H54 (cell line): ENCODE measurements around the gene PTPRD.

Source experiments
- DNase-seq: peaks from one replicate; pipeline ENCODE4 v3.0.0; 2011; ENCODE audit warnings: low spot score, mixed read lengths; ENCODE audit not compliant: insufficient read length
- FAIRE-seq: peaks from 3 replicates; lab custom pipeline; 2011; peaks lifted over from hg19 to GRCh38; lab: Jason Lieb, UNC
- POLR2A ChIP-seq: IDR thresholded peaks from 2 replicates; pipeline ENCODE4 v1.6.1; 2011; ENCODE audit warnings: low read depth, mild to moderate bottlenecking, low read length

Gene PTPRD

DNA sequence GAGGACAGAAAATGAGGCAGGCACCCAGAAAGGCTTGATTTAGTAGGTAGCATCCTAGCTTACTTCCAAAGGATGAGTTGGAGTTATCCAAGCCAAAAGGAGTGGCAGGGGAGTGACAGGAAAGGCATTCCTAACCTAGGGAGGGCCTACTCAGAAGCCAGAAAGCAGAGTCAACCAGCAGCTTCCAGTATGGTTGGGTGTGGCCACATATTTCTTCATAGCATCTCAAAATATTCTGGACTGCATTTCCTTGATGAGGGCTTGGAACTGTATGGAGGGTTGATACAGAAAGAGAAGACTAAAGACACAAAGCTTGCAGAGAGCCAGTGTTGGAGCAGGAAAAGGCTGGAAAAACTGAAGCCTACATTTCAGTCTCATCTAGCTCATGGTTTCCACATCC lies 2156.5 kb downstream of the PTPRD start:
- FAIRE-seq, result no peak
- no peak for DNase-seq
- TF ChIP-seq POLR2A, result no peak

DNA sequence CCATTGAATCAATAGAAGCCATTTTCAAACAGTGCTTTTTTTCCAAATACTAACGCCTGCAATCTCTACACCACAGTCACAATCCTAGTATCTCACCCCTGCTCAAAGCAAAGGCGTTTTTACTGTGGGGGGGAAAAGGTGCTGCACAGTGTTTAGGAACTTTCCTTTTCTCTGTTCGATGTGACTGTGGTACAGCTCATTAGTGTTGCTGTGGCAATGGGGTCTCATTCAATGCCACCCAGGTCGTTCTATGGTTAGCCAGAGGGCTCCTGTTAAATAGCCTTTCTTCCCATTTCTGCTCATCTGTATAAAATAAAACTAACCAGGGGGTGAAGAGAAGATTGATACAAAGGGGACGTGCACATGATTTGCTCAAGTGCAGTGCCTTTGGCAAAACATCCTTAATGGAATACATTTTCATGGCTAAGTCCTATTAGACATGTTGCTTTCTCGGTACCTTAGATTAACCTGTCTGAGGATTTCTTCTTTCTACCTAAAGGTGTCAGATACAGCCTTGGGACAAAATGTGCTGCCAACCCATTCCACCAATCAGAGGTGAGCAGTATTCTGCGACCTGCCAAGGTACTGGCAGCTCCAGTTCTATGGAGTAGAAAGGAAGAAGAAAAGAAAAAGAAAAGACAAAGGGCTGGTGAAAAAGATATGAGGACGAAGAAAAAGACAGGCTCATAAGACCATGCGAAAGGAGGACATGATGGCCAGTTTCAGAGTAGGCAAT lies 2161.8 kb downstream of the PTPRD start:
- no peak for TF ChIP-seq POLR2A
- FAIRE-seq (no peak), DNase-seq (no peak)

- TF ChIP-seq POLR2A, result no peak
- FAIRE-seq (no peak), DNase-seq (no peak)
These were observed 2164.6 kb downstream of the PTPRD start for GRCh38 chr9:8448226-8448625.

DNA sequence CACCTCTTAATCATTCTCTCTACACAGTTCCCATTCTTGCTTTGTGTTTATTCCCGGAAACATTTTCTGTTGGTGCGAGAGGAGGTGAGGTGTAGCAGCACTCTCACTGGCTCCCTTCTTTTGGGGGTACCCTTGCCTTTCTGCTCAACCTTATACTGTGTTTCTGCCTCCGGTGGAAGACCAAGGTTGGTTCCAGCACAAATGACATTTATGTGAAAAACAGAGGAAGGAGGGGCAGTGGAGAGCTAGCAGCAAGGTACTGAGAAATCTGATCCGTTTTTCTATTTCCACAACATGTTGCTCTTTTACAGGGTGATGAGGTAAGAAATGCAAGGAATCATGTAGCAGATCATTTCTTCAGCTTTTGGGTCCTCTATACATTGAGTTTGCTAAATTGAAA lies 2165.2 kb downstream of the PTPRD start:
- no peak for TF ChIP-seq POLR2A
- FAIRE-seq, result no peak
- DNase-seq, result no peak

GRCh38 chr9:8437876-8438275 lies 2174.9 kb downstream of the PTPRD start:
- DNase-seq, result no peak
- no peak for FAIRE-seq
- no peak for TF ChIP-seq POLR2A

GRCh38 chr9:8437259-8437658 lies 2175.5 kb downstream of the PTPRD start:
- no peak for TF ChIP-seq POLR2A
- DNase-seq, result no peak
- no peak for FAIRE-seq

- DNase-seq (no peak), FAIRE-seq (no peak)
- TF ChIP-seq POLR2A, result no peak
These were observed 2176.0 kb downstream of the PTPRD start for GRCh38 chr9:8436786-8437185.

- DNase-seq (no peak), FAIRE-seq (no peak)
- no peak for TF ChIP-seq POLR2A
These were observed 2178.2 kb downstream of the PTPRD start for GRCh38 chr9:8434621-8435020.

DNA sequence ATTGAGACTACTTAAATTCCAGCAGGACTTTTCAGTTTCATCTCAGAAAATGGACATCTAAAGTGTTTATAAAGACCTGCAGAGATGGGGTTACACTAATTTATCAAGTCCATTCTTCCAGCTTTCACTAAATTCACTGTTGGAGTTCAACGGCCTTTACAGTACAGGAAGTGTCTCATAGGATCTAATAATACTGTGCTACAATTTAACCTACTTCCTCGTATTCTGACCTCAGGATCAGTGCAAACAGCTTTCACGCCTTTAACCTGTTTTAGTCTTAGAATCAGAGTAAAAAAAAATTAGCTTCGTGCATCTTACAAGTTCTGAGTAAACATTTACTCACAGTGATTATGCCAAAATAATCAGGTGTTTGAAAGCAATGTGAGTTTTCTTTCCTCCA lies 2180.6 kb downstream of the PTPRD start:
- DNase-seq (no peak), FAIRE-seq (no peak)
- TF ChIP-seq POLR2A, result no peak

- TF ChIP-seq POLR2A, result no peak
- FAIRE-seq (no peak), DNase-seq (no peak)
These were observed 2181.3 kb downstream of the PTPRD start for GRCh38 chr9:8431505-8431904.

GRCh38 chr9:8430945-8431344 lies 2181.9 kb downstream of the PTPRD start:
- no peak for FAIRE-seq
- no peak for TF ChIP-seq POLR2A
- no peak for DNase-seq

DNA sequence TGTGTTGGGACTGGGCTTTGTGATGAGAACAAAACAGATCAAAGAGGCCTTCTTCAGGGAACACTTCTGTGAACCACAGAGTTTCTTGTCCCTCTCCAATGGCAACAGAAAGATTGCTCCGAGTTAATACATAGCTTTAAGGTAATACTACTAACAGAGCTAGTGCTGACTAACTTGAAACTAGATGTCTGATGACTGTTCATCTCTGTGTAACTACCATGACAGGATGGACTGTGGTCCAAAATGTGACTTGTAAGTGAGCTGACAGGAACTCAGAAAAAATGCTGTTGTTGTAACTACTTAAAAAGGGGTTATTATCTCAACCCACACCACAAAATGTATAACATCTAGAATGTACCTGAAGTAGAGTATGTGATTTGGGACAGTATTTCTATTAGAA lies 2183.0 kb downstream of the PTPRD start:
- no peak for FAIRE-seq
- DNase-seq, result no peak
- TF ChIP-seq POLR2A, result no peak

GRCh38 chr9:8429157-8429556 lies 2183.6 kb downstream of the PTPRD start:
- no peak for TF ChIP-seq POLR2A
- FAIRE-seq (no peak), DNase-seq (no peak)

GRCh38 chr9:8428389-8428788 lies 2184.4 kb downstream of the PTPRD start:
- no peak for TF ChIP-seq POLR2A
- DNase-seq (no peak), FAIRE-seq (no peak)

GRCh38 chr9:8424786-8425410 lies 2187.9 kb downstream of the PTPRD start:
- TF ChIP-seq POLR2A, result no peak
- DNase-seq (no peak), FAIRE-seq (no peak)
